Middle frontal gyrus (tissue), 1 donor: ENCODE data around the gene CCNYL1.

Experiments
- DNase-seq: peaks from one replicate; pipeline ENCODE4 v3.0.0-alpha.2; 2015; ENCODE audit warnings: low spot score; ENCODE audit errors: extremely low spot score

CCNYL1 gene

GRCh38 chr2:207790898-207791297 lies 79.5 kb downstream of the CCNYL1 start:
- DNase-seq = no peak

GRCh38 chr2:207791579-207792243 lies 80.3 kb downstream of the CCNYL1 start:
- no peak for DNase-seq

- no peak for DNase-seq
These were observed 80.9 kb downstream of the CCNYL1 start for GRCh38 chr2:207792244-207792785.

GRCh38 chr2:207796585-207797350 lies 85.3 kb downstream of the CCNYL1 start:
- DNase-seq = no peak

GRCh38 chr2:207801259-207801658 lies 89.8 kb downstream of the CCNYL1 start:
- DNase-seq = no peak

GRCh38 chr2:207802650-207803049 lies 91.2 kb downstream of the CCNYL1 start:
- DNase-seq = no peak
